Stomach (tissue), 9 donors: ENCODE measurements around the gene ZNF541. TPM values are rescaled to one million over a fixed set of nuclear protein-coding genes. Genes with fewer than 3 reads are reported as not detected.

Source experiments
- DNase-seq, 2 donors: peaks; one replicate each; pipeline versions ENCODE4 v3.0.0 to v3.0.0-alpha.2; 2013 to 2019
- H3K27ac ChIP-seq, 5 donors: fragments of 200-600 bp in 4 of 5; sonication (generic) in 4 of 5; one replicate each; pipeline ENCODE4 v1.5.1; 2013 to 2019; ENCODE audit warnings: mild to moderate bottlenecking in 1 of 5, moderate library complexity in 1 of 5
- H3K27me3 ChIP-seq, 3 donors: fragments of 200-600 bp; sonication (generic); one replicate each; pipeline ENCODE4 v1.5.1; 2017 to 2019; ENCODE audit warnings: mixed run types in 1 of 3
- H3K36me3 ChIP-seq, 4 donors: fragments of 200-600 bp; sonication (generic); 1 replicate in 3 of 4; 2 replicates in 1 of 4; pipeline ENCODE4 v1.5.1; 2016 to 2019
- H3K4me1 ChIP-seq, 4 donors: fragments of 200-600 bp; sonication (generic); one replicate each; pipeline ENCODE4 v1.5.1; 2016 to 2019
- H3K4me3 ChIP-seq, 4 donors: fragments of 200-600 bp; sonication (generic) in 3 of 4; one replicate each; pipeline ENCODE4 v1.5.1; 2016 to 2019; ENCODE audit warnings: mild to moderate bottlenecking in 1 of 4
- H3K9me3 ChIP-seq, 4 donors: fragments of 200-600 bp; sonication (generic); one replicate each; pipeline ENCODE4 v1.5.1; 2016 to 2019
- EP300 ChIP-seq: sonication (generic); formaldehyde crosslinking; IDR thresholded peaks from one replicate; pipeline ENCODE4 v1.6.1; 2017; ENCODE audit warnings: antibody characterized with exemption
- POLR2A ChIP-seq, 4 donors: fragments of 450-650 bp; IDR thresholded peaks; one replicate each; pipeline ENCODE4 v1.6.1; 2016; ENCODE audit warnings: antibody characterized with exemption in 4 of 4, control low read depth in 2 of 4, mild to moderate bottlenecking in 1 of 4, moderate library complexity in 1 of 4
- POLR2AphosphoS5 ChIP-seq, 3 donors: sonication (generic); formaldehyde crosslinking; IDR thresholded peaks; one replicate each; pipeline ENCODE4 v1.6.1; 2016; ENCODE audit warnings: antibody characterized with exemption in 3 of 3
- WGBS, 5 donors: extraction: QIAGEN DNeasy Blood & Tissue Kit in 3 of 5; methylation state at CpG; one replicate each; pipeline versions ENCODE4 v1.1.5 to v1.1.7; 2013 to 2018; 5-methylcytosine and 5-hydroxymethylcytosine counted together
- intact Hi-C: fragments of 100-400 bp; cut with DNase I; formaldehyde crosslinking; loops from one replicate; pipeline ENCODE4 v1.15.1; 2023; ENCODE audit warnings: low total_unique reads
- polyA plus RNA-seq, 3 donors: library from polyadenylated mRNA; stranded (reverse); fragments of 200-250 nt; gene quantifications; one replicate each; pipeline ENCODE4 v1.2.3, GENCODE V29; 2013
- total RNA-seq, 5 donors: library from RNA; depleted of rRNA; stranded (reverse); fragments of >200 nt; gene quantifications; one replicate each; pipeline versions ENCODE4 v1.1.0 to v1.2.3, GENCODE V29; 2014 to 2016
- TF ChIP-seq, protein P1 (sequence below), 7 experiments: fragments of 450-650 bp in 4 of 7; fragments of 200-600 bp in 3 of 7; sonication (generic) in 3 of 7; IDR thresholded peaks; one replicate each; pipeline ENCODE4 v1.5.1; 2016 to 2019; ENCODE audit warnings: antibody characterized with exemption in 7 of 7, control low read depth in 2 of 7, mild to moderate bottlenecking in 1 of 7
- donor health status: healthy with polysubstance abuse.
- donor health status: Bipolar disorder and iron deficiency.
- donor health status: healthy.

ZNF541 gene
- total and polyA plus RNA-seq, 8 donors, result 0.08 to 0.19 (median 0.18) TPM; not detected in 5

DNA sequence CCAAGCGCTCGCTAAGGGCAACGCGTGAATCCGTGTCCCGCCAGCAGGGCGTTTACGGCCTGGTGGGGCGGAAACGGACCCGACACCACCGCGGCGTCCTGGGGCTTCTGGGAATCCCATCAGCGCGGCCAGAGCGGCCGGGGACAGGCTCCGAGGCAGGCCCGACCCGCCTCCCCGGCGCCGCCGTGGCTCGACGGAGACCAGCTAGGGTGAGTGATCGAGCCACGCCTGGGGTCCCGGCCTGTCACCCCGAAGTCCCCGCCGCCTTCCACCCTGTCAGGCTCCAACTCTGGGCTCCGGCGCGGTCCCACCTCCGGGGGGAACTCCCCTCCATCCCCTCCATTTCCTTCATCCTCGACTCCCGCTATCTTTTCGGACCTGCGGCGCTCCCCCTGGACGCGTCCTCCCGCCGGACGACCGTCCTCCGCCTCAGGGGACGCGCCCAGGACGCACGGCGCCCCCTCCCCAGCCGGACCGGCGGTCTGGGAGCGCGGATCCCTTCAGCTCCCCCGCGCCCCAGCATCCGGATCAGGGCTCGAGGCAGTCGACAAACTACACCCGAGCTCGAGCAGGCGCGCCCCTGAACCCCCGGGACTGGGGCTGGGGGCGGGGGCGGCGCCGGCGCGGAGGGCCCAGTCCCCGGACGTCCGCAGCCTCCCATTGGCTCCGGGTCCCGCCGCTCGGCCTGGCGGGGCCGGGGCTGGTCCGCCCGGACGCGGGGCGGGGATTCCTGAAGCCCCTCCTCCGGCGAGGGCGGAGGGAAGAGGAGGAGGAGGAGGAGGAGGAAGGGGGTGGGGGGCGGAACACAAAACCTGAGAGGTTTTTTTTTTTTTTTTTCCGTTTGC lies 35.3 kb upstream of the ZNF541 start:
- TF ChIP-seq POLR2AphosphoS5 (IDR thresholded peaks at IDR 0.05), result peak; percentile 21 to 86 (median 86)
- TF ChIP-seq EP300, result no peak
- TF ChIP-seq, protein P1, sequence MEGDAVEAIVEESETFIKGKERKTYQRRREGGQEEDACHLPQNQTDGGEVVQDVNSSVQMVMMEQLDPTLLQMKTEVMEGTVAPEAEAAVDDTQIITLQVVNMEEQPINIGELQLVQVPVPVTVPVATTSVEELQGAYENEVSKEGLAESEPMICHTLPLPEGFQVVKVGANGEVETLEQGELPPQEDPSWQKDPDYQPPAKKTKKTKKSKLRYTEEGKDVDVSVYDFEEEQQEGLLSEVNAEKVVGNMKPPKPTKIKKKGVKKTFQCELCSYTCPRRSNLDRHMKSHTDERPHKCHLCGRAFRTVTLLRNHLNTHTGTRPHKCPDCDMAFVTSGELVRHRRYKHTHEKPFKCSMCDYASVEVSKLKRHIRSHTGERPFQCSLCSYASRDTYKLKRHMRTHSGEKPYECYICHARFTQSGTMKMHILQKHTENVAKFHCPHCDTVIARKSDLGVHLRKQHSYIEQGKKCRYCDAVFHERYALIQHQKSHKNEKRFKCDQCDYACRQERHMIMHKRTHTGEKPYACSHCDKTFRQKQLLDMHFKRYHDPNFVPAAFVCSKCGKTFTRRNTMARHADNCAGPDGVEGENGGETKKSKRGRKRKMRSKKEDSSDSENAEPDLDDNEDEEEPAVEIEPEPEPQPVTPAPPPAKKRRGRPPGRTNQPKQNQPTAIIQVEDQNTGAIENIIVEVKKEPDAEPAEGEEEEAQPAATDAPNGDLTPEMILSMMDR (IDR thresholded peaks at IDR 0.05), result peak in 3 of 7 experiments; percentile 7 to 35 (median 32)
- peak in 1 of 4 donors; percentile 28 for TF ChIP-seq POLR2A (IDR thresholded peaks at IDR 0.05)
- H3K27ac ChIP-seq, result peak overlapping the region; percentile 95 to 99 (median 99)

DNA sequence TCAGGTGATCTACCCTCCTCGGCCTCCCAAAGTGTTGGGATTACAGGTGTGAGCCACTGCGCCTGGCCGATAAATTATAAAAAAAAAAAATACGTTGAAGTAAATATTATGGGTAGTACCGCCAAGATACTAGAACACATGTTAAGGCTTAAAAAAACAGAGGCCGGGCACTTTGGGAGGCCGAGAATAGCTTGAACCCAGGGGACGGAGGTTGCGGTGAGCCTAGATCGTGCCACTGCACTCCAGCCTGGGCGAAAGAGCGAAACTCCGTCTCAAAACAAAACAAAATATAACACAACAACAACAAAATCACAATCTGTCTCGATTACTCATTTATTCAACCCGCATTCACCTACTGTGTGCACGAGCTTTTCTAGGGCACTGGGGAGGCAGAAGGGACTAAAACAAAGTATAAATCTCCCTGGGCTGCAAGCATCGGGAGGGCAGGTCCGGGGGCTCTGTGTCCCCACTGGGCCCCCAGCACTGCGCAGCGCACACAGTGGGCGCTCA lies 34.7 kb upstream of the ZNF541 start:
- Histone ChIP-seq H3K36me3 (no peaks in the 10 kb centered on the region), H3K27ac (peak overlapping the region; percentile 95 to 99 (median 99)), H3K4me3 (peak overlapping the region; percentile 83 to 98 (median 90)), H3K27me3 (no peaks in the 10 kb centered on the region), H3K9me3 (no peaks in the 10 kb centered on the region), H3K4me1 (peaks cover 26 to 39% (median 35%) of the 10 kb centered on the region in 4 donors)
- TF ChIP-seq EP300, result no peak
- TF ChIP-seq, protein P1 (IDR thresholded peaks at IDR 0.05), result peak in 1 of 7 experiments; percentile 13
- WGBS, 5 donors, result 41 to 45% (median 42%) methylated on average over 21 of the region's 21 CpGs
- DNase-seq, result no peak
- intact Hi-C loops, result no loop called here

More for the DNA sequence above, 35.3 kb upstream of the ZNF541 start:
- WGBS, 5 donors, result 0 to 1% (median 1%) methylated on average over 59 to 94 of the region's 94 CpGs
- H3K4me3 ChIP-seq, result peak overlapping the region; percentile 83 to 98 (median 90)
- H3K9me3 ChIP-seq, result no peaks in the 10 kb centered on the region
- H3K36me3 ChIP-seq, result no peaks in the 10 kb centered on the region
- no peaks in the 10 kb centered on the region for H3K27me3 ChIP-seq
- peak; percentile 96 to 98 for DNase-seq
- intact Hi-C loops, result no loop called here
- H3K4me1 ChIP-seq, result peaks cover 33 to 46% (median 42%) of the 10 kb centered on the region in 4 donors

DNA sequence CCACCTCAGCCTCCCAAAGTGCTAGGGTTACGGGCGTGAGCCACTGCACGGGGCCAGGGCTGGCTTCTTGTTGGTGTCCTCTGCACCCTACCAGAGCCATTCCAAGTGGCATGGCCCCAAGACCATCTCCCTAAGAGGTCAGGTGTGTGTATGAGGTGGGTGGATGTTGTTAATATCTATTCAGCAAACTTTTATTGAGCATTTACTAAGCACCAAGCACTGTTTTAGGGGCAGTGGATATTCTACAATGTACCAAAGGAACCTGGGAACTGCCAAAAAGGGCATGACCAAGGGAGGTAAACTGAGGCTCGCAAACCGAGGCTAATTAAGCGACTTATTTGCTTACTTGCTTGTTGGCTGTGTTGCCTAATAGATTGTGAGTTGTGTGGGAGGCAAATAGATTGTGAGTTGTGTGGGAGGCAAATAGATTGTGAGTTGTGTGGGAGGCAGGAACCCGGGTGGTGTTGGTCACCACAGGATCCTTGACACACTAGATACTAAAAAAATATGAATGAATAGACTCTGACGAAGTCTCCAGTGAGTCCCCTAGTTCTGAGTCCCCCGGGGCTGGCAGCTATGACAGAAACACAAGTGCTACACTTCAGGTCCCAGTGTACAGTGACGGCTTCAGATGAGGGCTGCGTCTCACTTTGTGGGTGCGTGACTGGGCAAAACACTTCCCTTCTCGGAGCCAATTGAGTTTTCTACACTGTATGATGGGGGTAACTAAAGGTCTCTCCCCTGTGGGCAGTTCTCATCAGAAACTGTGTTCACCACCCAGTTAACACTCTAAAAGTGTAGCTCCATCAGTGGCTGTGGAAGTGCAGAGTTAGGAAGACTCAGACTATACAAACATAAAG lies 31.0 kb upstream of the ZNF541 start:
- intact Hi-C loops, result no loop called here
- Histone ChIP-seq H3K27ac (no peak overlapping the region), H3K27me3 (no peaks in the 10 kb centered on the region), H3K4me3 (no peak overlapping the region), H3K4me1 (peaks cover 22 to 34% (median 31%) of the 10 kb centered on the region in 4 donors), H3K36me3 (no peaks in the 10 kb centered on the region), H3K9me3 (no peaks in the 10 kb centered on the region)
- DNase-seq, result no peak
- WGBS, 5 donors, result 47 to 61% (median 58%) methylated on average over 12 to 13 of the region's 13 CpGs
- TF ChIP-seq POLR2AphosphoS5 (IDR thresholded peaks at IDR 0.05), result no peak
- TF ChIP-seq POLR2A (IDR thresholded peaks at IDR 0.05), result no peak
- TF ChIP-seq EP300, result no peak
- TF ChIP-seq, protein P1 (IDR thresholded peaks at IDR 0.05), result no peak
